ENCODE data around the gene GPATCH2L. TPM values are rescaled to one million over a fixed set of nuclear protein-coding genes. Genes with fewer than 3 reads are reported as not detected.

GPATCH2L gene
- total and polyA plus RNA-seq, 2 of the 13 experiments (the other 11 are each of a cell fraction or from before 2014, with no cell fraction given) = 14.4 to 29.0 TPM

- TF ChIP-seq TAF1 (CRISPR knock-in tag; IDR thresholded peaks at IDR 0.05) (no peak), ZNF280D (CRISPR knock-in tag; IDR thresholded peaks at IDR 0.05) (no peak), POLR2AphosphoS2 (IDR thresholded peaks at IDR 0.05; ENCODE audit: low read depth, low read length) (no peak), FOXK1 (CRISPR knock-in tag; IDR thresholded peaks at IDR 0.05; ENCODE audit: borderline replicate concordance, low read depth) (no peak), MEF2D (CRISPR knock-in tag; IDR thresholded peaks at IDR 0.05) (no peak), ARHGAP35 (CRISPR knock-in tag; IDR thresholded peaks at IDR 0.05; ENCODE audit: borderline replicate concordance) (no peak), HNRNPK (IDR thresholded peaks at IDR 0.05; ENCODE audit: low read depth, low read length, poor library complexity, severe bottlenecking) (no peak), MED13 (CRISPR knock-in tag; IDR thresholded peaks at IDR 0.05) (no peak), ZBTB42 (CRISPR knock-in tag; IDR thresholded peaks at IDR 0.05) (no peak), GMEB1 (CRISPR knock-in tag; IDR thresholded peaks at IDR 0.05; ENCODE audit: borderline replicate concordance) (no peak), ZNF460 (CRISPR knock-in tag; IDR thresholded peaks at IDR 0.05; ENCODE audit: borderline replicate concordance) (no peak), TRIM22 (IDR thresholded peaks at IDR 0.05) (no peak), CREB1 (IDR thresholded peaks at IDR 0.05) (no peak), CREB1 (CRISPR knock-in tag; IDR thresholded peaks at IDR 0.05) (no peak)
- Histone ChIP-seq H3K9ac (ENCODE audit: insufficient read depth, low read depth, low read length) (no peak overlapping the region), H3K79me2 (ENCODE audit: insufficient read depth, low read length) (no peaks in the 10 kb centered on the region), H3K4me2 (ENCODE audit: low read depth, low read length) (no peak overlapping the region), H3K36me3 (replicated peaks in 1 of 2; ENCODE audit: control insufficient read depth in 1 of 2, insufficient read depth in 2 of 2, low read length in 2 of 2) (no peaks in the 10 kb centered on the region), H3K27me3 (ENCODE audit: control insufficient read depth in 1 of 2, insufficient read depth in 2 of 2, low read length in 2 of 2) (peaks cover 0 to 18% of the 10 kb centered on the region in 2 experiments; a peak in 2 of 5 replicates), H2AFZ (ENCODE audit: low read length) (no peak overlapping the region), H3K4me3 (replicated peaks in 1 of 3; ENCODE audit: insufficient read depth in 1 of 3, low read depth in 2 of 3, low read length in 3 of 3) (no peak overlapping the region), H3K27ac (ENCODE audit: extremely low read length, insufficient read depth, low read length) (no peak overlapping the region), H4K20me1 (ENCODE audit: insufficient read depth, low read length) (no peaks in the 10 kb centered on the region), H3K9me3 (ENCODE audit: low read length) (no peaks in the 10 kb centered on the region), H3K4me1 (ENCODE audit: insufficient read depth, low read length) (peaks cover 18% of the 10 kb centered on the region)
- no peak for FAIRE-seq
- ChIA-PET CTCF (ENCODE audit: low intra/inter-chr PET ratio, low total read pairs) (no interaction called here), POLR2A (no interaction called here)
- intact Hi-C loops (cut with micrococcal nuclease; ENCODE audit: unreplicated experiment) (loop anchor here (10.0 kb wide), 1 partner anchor 249 kb away; no protein-coding TSS in a partner anchor), in situ Hi-C loops (cut with HindIII; ENCODE audit: extremely low pct_ligation_motif_present, low pct_unique_long_range_greater_than_20kb) (no loop called here)
- WGBS (ENCODE audit: low lambda C conversion rate) = 0% methylated on average over 2 of the region's 2 CpGs
- BruUV-seq (replicated peaks) = no TSS peak
- ATAC-seq = no peak
- DNase-seq (ENCODE audit: low spot score) = no peak
Measured at GRCh38 chr14:76106188-76106587, 45.5 kb upstream of the GPATCH2L start.
